Measurements from ENCODE around the gene CD164.
"Not testable (repeated sequence)": the region's sequence is repeated elsewhere in the genome, so short reads cannot be mapped to it uniquely, and the experiment has no call there.

Gene CD164

DNA sequence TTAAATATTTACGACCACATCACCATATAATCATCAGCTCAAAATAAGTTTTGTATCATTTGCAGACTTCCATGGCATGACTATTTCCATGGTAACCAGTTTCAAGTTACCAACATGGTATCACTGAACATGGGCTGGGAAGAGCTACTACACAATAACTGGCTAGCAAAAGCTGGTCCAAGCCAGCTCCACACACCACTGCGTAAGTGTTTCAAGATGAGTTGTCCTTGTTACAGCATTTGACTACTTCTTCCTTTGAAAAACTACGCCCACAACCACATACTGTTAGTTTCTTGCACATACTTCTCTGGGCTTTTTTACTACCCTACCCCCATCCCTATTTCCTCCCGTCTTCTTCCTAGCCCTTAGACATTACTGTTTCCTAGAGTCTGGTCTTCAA lies 8.5 kb downstream of the CD164 start:
- no peak for DNase-seq

DNA sequence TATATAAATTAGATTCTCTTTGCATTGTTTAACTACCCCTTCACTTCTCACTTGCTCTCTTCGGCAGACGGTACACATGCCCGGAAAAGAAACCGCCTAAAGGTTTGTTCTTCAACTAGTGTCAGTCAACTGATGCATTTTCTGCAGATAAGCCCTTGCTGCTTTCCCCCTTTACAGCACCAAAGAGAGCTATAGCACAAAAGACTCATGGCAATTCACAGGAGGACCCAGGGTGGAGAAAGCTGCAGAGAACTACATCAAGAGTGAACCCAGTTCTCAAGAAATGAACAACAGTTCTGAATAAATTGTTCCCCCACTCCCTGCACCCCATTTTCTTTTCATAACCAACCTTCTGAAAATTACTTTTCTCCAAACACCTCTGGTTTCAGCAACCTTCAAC lies 8.9 kb downstream of the CD164 start:
- no peak for DNase-seq

DNA sequence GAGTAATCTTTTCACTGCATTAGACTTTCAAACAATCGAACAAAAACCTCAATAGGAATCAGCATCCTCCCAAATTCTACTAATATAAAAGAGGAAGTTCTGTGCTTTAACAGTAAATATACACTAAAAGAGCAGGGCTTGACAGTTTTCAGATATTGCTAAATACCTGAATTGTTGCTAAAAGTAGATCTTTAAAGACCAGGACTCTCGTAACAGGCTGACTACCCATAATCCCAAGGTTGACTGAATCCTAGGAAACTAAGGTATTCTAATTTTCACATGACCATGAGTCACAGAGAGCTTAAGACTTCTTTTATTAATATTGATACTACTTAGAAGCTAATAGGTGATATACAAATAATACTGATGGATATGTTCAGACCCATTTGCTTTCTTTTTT lies 10.1 kb downstream of the CD164 start:
- DNase-seq, result no peak

GRCh38 chr6:109370792-109371191 lies 11.5 kb downstream of the CD164 start:
- no peak for DNase-seq

DNA sequence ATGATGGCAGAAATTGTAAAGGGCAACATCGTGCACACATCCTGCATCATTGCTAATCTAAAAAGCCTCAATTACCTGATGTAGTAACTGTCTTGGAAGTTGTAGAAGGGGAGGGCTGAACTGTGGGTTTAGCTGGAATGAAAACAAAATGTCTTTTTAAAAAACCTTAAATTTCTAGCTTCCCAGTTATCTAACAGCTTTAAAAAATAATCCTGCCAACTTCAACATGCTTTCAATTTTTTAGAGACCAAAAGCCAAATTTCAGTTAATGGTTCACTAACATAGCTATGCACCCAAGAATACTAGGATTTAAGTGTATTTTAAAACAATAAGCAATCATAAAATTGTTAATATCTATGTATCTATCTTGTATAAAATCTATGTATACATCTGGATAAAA lies 11.9 kb downstream of the CD164 start:
- DNase-seq, result no peak

- DNase-seq, result no peak
Measured at GRCh38 chr6:109369728-109370127, 12.5 kb downstream of the CD164 start.

GRCh38 chr6:109364382-109365078 lies 17.7 kb downstream of the CD164 start:
- DNase-seq, result not testable (repeated sequence)

DNA sequence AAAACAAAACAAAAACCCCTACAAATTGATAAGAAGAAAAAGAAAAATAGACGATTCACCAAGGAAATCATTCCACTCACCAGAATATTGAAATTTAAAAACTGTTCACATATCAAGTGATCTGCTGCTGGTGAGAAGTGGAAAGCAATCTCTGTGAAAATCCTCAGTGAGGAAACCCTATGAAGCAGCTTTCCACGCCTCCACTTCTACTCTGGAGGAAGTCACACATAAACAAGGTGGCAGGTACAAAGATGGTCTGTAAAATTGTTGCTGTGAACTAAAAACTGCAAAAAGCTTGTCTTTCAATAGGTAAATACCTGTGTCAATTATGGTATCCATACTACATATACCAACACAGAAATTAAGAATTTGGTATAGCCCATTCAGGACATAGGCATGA lies 18.5 kb downstream of the CD164 start:
- DNase-seq, result no peak

GRCh38 chr6:109362102-109362884 lies 20.0 kb downstream of the CD164 start:
- DNase-seq, result no peak

DNA sequence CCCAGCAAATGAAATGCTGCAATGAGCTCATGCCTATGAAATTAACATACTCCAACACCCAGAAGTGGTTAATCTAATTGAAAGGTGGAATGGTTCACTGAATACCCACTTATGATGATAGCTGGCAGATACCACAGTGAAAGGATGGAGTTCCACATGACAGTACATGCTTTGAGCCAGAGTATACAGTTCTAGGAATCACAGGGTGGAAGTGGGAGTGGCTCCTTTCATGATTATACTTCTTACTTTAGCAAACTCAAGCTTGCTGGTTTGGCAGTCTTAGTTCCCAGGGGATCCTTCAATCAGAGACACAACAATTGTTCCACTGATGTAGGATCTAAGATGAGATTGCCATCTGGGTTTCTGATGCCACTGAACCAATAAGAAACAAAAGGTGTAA lies 21.5 kb downstream of the CD164 start:
- no peak for DNase-seq

- no peak for DNase-seq
Measured at GRCh38 chr6:109360281-109360680, 22.0 kb downstream of the CD164 start.

- no peak for DNase-seq
Measured at GRCh38 chr6:109359248-109359647, 23.0 kb downstream of the CD164 start.

DNA sequence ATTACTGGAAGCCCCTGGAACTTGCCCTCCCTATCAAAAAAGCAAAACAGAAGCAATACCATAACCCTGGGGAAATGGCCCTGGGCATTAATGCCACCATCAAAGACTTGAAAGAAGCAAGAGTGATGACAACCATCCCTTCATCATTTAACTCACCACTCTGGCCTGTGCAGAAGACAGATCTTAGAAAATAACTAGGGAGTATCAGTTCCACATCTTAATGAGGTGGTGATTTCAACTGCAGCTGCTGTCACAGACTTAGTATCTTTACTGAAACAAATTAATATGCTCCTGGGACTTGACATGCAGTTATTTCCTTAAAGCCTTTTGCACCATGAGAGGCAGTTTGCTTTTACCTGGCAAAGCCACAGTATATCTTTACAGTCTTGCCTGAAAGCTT lies 24.1 kb downstream of the CD164 start:
- no peak for DNase-seq

DNA sequence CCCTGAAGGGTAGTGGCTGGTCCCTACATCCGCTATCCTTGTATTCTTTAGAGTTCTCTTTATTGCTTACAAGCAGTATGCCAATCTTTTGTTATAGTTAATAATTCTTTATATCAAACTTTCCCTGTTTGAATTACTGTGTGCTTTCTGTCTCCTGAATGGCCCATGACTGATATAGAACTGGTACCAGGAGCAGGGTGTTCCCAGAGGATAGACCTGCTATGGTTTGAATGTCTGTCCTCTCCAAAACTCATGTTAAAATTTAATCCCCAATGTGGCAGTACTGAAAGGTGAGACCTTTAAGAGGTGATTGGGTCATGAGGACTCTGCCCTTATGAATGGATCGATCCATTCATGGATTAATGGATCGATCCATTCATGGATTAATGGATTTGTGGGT lies 26.0 kb downstream of the CD164 start:
- no peak for DNase-seq

GRCh38 chr6:109351231-109352130 lies 30.8 kb downstream of the CD164 start:
- no peak for DNase-seq

DNA sequence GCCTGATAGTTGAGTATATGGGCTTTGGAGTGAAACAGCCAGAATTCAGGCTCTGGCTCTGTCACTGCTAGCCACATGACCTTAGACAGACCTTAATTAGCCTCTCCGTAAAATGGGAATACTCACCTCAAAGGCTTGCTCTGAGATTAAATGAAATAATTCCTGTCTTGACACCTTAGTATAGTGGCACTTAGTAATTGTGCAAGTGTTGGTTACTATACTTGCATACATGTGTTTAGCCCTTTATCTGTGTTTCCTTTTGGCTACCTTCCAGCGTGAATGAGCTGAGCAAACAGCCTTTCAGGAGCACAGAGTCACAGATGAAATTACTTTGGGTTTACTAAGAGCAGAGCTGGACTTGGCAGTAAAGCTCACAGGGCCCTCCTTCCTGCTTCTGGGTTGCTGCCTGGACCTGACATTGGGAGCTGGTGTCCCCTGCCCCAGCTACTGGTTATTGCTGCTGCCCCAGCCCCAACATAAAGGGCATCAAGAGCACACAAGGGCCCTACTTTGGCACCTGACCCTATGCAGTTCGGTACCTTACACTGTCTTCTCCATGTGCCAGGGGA lies 32.8 kb downstream of the CD164 start:
- peak; percentile 12 for DNase-seq

- DNase-seq, result no peak
Measured at GRCh38 chr6:109348226-109348625, 34.0 kb downstream of the CD164 start.

- no peak for DNase-seq
Measured at GRCh38 chr6:109347779-109348178, 34.5 kb downstream of the CD164 start.

GRCh38 chr6:109345986-109346385 lies 36.3 kb downstream of the CD164 start:
- no peak for DNase-seq

- DNase-seq, result no peak
Measured at GRCh38 chr6:109344226-109344625, 38.0 kb downstream of the CD164 start.

GRCh38 chr6:109343518-109343917 lies 38.7 kb downstream of the CD164 start:
- DNase-seq, result no peak

DNA sequence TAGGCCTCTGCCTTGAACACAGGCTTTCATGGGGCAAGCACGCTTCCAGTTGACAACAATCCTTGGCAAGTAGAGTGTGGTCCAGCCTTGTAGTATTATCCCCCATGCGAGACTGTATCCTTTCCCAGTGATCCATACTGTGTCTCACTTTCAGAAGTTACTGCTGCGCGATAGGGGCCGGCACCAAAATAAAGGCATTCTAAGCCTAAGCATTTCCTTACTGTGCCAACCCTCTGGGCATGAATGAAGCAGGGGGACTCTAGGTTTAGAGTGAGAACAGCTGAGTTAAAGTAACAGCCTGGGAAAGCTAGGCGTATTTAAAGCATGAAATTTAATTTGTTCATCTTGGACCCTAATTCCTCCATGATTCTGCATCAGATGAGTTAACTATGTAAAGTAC lies 39.4 kb downstream of the CD164 start:
- DNase-seq, result no peak

GRCh38 chr6:109342506-109342905 lies 39.8 kb downstream of the CD164 start:
- no peak for DNase-seq
